ENCODE measurements around the gene HDGFL3. TPM values are rescaled to one million over a fixed set of nuclear protein-coding genes. Genes with fewer than 3 reads are reported as not detected.
A peak's percentile ranks its signal among the peaks of the same experiment; 100 is the strongest.

HDGFL3 gene
- total and polyA plus RNA-seq, 9 of the 15 experiments (the other 6 are each of a cell fraction or from before 2014, with no cell fraction given): 6.7 to 42.0 (median 31.4) TPM

GRCh38 chr15:83207009-83207659 lies 489 bp downstream of the HDGFL3 start (continued):
- TF ChIP-seq MECOM (CRISPR knock-in tag; IDR thresholded peaks at IDR 0.05) (no peak), CHCHD3 (CRISPR knock-in tag; IDR thresholded peaks at IDR 0.05) (no peak), MAX (CRISPR knock-in tag; IDR thresholded peaks at IDR 0.05) (0 out of 2 replicates have a peak, but pooled peaks have one; percentile 13), SMAD4 (CRISPR knock-in tag; conservative IDR thresholded peaks at IDR 0.05) (peak; percentile 73), MAFF (IDR thresholded peaks at IDR 0.05; ENCODE audit: low read length) (no peak), HDAC6 (IDR thresholded peaks at IDR 0.05; ENCODE audit: low read depth, low read length) (no peak), NR2F6 (CRISPR knock-in tag; IDR thresholded peaks at IDR 0.05) (no peak), PHB2 (IDR thresholded peaks at IDR 0.05; ENCODE audit: low read depth) (no peak), PCBP1 (IDR thresholded peaks at IDR 0.05; ENCODE audit: low read depth, low read length, poor library complexity, severe bottlenecking) (no peak), WHSC1 (IDR thresholded peaks at IDR 0.05; ENCODE audit: low read length) (no peak), ETV6 (IDR thresholded peaks at IDR 0.05; ENCODE audit: borderline replicate concordance in 1 of 2, low read depth in 2 of 2, low read length in 1 of 2) (no peak), ETV6 (CRISPR knock-in tag; IDR thresholded peaks at IDR 0.05; ENCODE audit: borderline replicate concordance) (no peak), ESRRB (CRISPR knock-in tag; IDR thresholded peaks at IDR 0.05; ENCODE audit: borderline replicate concordance) (no peak), TOE1 (IDR thresholded peaks at IDR 0.05; ENCODE audit: borderline replicate concordance) (no peak), TOE1 (CRISPR knock-in tag; IDR thresholded peaks at IDR 0.05; ENCODE audit: borderline replicate concordance, low read depth) (no peak), ZNF239 (CRISPR knock-in tag; IDR thresholded peaks at IDR 0.05) (no peak), ARHGAP35 (IDR thresholded peaks at IDR 0.05; ENCODE audit: partially characterized antibody) (no peak), ZNF282 (CRISPR knock-in tag; IDR thresholded peaks at IDR 0.05) (no peak)
- TF ChIP-seq, protein P1, sequence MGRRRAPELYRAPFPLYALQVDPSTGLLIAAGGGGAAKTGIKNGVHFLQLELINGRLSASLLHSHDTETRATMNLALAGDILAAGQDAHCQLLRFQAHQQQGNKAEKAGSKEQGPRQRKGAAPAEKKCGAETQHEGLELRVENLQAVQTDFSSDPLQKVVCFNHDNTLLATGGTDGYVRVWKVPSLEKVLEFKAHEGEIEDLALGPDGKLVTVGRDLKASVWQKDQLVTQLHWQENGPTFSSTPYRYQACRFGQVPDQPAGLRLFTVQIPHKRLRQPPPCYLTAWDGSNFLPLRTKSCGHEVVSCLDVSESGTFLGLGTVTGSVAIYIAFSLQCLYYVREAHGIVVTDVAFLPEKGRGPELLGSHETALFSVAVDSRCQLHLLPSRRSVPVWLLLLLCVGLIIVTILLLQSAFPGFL (CRISPR knock-in tag; IDR thresholded peaks at IDR 0.05): 0 out of 2 replicates have a peak, but pooled peaks have one; percentile 45
- TF ChIP-seq, protein P2, sequence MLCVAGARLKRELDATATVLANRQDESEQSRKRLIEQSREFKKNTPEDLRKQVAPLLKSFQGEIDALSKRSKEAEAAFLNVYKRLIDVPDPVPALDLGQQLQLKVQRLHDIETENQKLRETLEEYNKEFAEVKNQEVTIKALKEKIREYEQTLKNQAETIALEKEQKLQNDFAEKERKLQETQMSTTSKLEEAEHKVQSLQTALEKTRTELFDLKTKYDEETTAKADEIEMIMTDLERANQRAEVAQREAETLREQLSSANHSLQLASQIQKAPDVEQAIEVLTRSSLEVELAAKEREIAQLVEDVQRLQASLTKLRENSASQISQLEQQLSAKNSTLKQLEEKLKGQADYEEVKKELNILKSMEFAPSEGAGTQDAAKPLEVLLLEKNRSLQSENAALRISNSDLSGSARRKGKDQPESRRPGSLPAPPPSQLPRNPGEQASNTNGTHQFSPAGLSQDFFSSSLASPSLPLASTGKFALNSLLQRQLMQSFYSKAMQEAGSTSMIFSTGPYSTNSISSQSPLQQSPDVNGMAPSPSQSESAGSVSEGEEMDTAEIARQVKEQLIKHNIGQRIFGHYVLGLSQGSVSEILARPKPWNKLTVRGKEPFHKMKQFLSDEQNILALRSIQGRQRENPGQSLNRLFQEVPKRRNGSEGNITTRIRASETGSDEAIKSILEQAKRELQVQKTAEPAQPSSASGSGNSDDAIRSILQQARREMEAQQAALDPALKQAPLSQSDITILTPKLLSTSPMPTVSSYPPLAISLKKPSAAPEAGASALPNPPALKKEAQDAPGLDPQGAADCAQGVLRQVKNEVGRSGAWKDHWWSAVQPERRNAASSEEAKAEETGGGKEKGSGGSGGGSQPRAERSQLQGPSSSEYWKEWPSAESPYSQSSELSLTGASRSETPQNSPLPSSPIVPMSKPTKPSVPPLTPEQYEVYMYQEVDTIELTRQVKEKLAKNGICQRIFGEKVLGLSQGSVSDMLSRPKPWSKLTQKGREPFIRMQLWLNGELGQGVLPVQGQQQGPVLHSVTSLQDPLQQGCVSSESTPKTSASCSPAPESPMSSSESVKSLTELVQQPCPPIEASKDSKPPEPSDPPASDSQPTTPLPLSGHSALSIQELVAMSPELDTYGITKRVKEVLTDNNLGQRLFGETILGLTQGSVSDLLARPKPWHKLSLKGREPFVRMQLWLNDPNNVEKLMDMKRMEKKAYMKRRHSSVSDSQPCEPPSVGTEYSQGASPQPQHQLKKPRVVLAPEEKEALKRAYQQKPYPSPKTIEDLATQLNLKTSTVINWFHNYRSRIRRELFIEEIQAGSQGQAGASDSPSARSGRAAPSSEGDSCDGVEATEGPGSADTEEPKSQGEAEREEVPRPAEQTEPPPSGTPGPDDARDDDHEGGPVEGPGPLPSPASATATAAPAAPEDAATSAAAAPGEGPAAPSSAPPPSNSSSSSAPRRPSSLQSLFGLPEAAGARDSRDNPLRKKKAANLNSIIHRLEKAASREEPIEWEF (CRISPR knock-in tag; IDR thresholded peaks at IDR 0.05): no peak
- TF ChIP-seq, protein P3, sequence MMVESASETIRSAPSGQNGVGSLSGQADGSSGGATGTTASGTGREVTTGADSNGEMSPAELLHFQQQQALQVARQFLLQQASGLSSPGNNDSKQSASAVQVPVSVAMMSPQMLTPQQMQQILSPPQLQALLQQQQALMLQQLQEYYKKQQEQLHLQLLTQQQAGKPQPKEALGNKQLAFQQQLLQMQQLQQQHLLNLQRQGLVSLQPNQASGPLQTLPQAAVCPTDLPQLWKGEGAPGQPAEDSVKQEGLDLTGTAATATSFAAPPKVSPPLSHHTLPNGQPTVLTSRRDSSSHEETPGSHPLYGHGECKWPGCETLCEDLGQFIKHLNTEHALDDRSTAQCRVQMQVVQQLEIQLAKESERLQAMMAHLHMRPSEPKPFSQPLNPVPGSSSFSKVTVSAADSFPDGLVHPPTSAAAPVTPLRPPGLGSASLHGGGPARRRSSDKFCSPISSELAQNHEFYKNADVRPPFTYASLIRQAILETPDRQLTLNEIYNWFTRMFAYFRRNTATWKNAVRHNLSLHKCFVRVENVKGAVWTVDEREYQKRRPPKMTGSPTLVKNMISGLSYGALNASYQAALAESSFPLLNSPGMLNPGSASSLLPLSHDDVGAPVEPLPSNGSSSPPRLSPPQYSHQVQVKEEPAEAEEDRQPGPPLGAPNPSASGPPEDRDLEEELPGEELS (CRISPR knock-in tag; IDR thresholded peaks at IDR 0.05; ENCODE audit: borderline replicate concordance): peak; percentile 17; the same call in 1 of the 2 replicates
